GM19467 (cell line): ENCODE data around the gene SSX2IP.

Experiments used
- ATAC-seq: cut with Tn5 transposase; IDR thresholded peaks from one replicate; pipeline ENCODE4 v1.9.1; 2021; ENCODE audit warnings: mild to moderate bottlenecking, moderate library complexity; ENCODE audit not compliant: unreplicated experiment

SSX2IP gene

DNA sequence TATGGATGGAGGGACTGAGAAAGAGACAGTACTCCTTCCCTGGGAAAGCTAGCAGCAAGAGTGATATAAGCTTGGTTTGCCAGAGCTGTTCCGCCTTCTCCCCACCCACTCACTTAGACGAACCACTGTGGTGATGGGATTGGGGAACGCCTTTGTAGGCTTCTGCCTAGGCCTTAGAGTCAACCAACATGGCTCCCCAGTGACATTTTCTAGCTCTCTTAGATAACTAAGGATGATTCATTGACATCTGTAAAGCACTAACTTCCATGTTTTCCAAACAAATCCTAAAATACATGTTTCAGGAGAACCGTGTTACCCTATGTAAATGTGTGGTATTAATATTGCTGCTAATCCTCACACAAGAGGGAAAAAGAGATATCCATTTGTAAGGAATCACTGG, 21.6 kb upstream of the SSX2IP start:
- ATAC-seq, result no peak

DNA sequence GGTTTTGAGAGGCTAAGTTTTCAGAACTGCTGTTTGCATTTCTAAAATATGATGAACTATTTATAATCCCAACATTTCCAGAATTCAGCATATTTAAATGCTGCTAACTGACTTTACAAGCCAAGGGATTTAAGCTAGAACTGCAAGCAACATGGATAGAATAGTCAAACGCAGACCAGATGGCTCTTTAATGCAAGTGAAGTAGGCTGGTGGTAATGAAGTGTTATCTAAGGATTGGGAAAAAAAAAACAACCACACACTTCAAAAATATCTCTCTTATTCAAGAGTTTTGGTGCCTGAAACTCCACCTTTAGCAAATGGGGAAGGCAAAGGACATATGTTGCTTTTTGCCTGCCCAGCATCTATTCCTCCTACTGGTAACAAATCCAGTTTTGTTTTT, 20.9 kb upstream of the SSX2IP start:
- ATAC-seq, result no peak

DNA sequence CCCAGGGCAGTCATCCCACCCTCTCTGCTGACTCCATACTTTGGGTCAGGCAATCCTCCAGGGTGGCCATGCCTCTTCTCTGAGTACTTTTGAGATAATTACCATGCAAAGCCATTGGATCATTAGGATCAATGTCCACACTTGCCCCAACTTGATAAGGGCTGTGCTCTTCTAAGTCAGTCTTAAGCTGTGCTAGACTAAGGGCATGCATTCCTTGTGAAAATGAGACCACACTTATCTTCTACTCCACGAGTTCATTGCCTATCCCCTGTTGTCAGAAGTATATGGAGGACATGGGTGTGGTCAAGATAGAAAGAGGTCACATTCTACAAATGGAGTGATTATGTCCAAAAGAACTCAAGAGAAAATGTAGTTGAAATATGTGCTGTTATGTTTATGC, 18.9 kb upstream of the SSX2IP start:
- no peak for ATAC-seq

DNA sequence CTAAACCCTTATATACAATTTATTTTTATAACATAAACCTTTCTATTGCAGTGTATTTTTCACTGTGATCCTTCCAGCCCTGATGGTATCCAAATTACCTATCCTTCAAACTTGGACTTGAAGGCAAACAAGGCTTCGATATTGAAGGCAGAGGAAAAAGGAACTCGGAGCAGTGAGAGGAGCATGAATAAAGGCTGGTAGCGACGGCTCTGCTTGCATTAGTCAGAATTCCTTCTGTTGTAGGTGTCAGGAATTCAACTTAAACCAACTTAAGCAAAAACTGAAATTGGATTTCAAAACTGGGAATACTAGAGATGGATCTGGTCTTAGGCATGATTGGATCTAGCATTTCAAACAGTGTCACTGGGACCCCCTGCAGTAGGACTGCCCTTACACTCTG, 17.8 kb upstream of the SSX2IP start:
- ATAC-seq, result no peak

DNA sequence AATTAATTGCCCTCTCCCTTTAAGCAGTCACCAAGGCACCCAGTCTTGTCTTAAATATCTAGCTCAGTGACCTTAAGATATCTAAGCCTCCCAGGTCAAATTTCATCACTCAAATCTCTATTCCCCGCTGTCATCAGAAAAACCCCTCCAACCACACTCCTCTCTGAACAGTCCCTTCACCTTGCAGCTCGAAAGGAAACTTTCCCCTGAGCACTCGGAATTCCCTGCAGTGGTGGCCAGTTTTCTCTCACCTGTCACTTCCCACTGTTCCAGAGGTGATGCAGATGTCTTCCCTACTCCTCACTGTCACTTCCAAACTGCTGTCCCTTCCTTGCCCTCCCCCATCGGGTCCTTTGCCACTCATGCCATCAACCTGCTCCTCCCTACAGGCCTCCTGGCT, 15.3 kb upstream of the SSX2IP start:
- no peak for ATAC-seq

DNA sequence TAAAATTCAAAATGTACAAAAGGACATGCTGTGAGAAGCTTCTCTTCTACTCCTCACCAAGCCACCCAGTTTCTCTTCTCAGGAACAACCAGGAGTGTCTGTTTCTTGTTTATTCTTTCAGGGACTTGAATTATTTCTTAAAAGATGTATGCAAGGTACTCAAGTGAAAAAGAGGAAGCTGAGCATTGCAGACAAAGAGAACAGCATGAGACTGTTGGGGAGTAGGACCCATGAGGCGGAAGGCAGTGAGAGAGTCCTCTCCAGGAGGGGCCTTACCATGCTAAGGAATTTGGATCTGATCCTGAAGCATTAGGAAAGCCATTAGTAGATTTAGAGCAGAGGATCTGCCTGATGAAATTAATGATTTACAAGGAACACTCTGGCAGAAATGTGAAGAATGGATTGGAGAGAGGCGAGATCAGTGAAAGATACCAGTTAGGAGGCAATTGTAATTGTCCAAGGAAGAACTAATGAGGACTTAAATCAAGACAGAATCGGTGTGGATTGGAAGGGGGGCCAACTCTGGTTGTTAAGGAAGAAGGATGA, 14.7 kb upstream of the SSX2IP start:
- no peak for ATAC-seq

DNA sequence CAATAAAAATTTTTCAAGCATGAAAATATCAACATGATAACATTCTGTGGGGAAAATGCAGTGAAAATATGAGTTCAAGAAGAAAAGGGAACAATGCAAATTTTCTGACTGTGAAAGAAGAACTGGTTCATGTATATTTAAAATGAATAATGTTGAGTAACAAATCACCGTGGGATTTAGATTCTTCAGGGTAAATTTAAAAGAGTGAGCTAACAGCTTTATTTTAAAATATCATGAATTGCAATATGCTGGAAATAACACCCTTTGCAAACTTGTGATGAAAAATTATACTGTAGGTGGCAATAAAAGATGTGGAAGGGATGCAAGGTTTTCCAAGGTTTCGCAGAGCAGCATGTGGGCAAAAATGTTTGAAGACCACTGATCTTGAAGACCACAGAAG, 13.2 kb upstream of the SSX2IP start:
- no peak for ATAC-seq

DNA sequence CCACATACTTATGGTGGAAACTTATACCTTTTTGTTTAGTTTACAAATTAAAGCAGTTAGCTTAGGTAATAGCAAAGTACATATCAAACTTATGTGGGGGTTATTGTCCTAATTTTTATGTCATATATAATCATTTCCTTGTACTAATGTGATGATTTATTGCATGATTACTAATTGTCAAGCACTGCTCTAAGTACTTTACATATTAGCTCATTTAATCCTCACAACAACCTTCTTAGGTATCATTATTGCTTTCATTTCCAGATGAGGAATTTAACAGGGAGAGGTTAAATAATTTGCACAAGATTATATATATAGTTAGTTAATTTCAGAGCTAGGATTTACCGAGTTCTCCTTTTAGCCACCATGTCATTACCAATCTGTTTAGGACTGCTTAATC, 11.9 kb upstream of the SSX2IP start:
- no peak for ATAC-seq

DNA sequence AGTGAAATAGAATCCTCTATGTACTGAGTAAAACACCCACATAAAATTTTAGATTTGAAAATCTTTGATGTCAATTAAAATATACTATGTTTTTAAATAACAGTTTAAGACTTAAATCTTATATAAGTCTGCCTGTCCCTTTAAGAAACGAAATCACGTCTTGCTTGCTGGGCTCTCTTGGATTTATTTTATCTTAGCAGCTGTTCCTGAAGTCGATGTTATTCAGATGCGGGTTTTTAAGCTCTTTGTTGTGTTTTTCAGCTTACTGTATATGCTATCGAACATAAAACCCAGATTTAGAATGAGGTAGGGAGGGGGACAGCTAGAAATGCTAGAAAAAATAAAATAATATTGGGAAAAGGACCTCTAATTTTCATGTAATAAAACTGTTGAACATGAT, 11.1 kb upstream of the SSX2IP start:
- no peak for ATAC-seq

DNA sequence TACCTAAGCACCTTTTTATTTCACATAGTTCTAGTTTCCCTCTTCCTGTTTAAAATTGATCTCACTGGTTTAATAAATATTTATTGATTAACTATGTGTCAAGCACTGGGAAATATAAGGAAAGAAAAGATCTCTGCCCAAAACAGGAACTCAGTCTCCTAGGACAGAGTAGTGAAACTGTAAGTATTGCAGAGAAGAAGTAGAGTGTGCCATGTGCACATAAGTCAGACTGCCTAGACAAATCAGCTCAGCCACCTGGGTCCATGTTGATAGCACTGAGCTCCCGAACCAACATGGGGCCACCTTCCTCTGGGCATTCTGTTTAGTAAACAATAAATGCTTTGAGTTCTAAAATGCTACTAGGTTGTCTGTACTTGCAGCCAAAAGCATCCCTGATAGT, 9.8 kb upstream of the SSX2IP start:
- ATAC-seq, result peak; percentile 68

DNA sequence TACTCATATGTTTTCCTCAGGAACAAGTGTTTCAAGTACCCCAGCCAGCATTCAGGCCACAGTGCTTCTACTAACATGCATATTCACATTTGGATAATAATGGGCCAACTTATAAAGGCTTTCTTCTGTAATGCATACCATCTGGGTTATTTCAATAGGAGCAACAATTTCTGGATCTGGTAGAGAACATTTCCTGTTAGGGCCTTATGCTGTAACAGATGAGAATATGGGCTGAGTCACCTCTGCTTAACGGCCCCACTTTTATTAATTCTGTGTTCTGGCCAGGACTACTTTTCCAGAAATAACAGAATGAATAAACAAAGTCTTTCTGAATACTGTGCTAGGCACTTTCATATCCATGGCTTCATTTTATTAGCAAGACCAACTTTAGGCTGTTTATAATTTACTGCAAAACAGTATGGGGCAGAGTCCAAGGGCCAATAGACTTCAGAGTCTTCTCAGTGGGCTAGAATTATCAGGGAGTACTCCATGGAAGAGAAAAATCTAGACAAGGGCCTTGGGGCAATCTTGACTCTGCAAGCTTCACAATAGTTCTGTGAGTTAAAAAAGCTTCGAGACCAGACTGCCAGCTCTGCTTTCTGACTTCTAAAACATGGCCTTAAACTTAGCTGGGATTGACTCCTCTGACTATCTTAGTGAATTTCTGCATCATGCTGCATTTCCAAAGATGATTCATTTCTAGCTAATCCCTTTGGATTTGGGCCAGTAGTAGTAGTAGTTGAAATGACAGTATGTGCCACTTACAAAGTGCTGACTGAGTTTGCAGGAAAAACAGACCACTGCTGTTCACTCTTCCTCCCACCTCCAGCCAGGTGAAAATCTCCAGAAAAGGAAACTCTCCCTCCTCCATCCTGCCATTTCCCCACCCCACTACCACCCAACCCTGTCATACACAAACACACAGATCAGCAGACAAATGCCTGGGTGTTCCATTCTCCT, 8.2 kb upstream of the SSX2IP start:
- no peak for ATAC-seq

DNA sequence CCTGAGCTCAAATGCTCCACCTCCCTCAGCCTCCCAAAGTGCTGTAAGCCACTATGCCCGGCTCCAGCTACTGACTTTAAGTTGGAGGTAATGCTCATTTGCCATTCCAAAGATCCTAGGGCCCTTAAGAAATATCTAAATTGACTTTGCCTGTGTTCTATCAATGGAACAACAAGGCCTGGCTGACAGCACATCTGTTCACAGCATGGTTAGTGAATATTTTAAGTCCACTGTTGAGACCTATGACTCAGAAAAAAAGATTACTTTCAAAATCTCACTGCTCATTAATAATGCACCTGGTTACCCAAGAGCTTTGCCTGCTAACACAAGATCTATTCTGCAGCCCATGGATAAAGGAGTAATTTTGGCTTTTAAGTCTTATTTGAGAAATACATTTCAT, 3.5 kb upstream of the SSX2IP start:
- no peak for ATAC-seq

DNA sequence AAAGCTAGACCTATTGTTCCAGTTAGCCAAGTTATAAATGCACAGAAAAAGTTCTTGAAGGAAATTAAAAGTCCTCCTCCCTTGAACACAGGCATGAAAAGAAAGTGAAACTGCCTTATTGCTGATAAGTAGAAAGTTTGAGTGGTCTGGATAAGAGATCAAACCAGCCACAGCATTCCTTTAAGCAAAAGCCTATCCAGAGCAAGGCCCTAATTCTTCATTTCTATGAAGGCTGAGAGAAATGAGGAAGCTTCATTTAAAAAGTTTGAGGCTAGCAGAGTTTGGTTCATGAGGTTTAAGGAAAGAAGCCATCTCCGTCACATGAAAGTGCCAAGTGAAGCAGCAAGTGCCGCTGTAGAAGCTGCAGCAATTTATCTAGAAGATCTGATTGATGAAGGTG, 2.7 kb upstream of the SSX2IP start:
- no peak for ATAC-seq

DNA sequence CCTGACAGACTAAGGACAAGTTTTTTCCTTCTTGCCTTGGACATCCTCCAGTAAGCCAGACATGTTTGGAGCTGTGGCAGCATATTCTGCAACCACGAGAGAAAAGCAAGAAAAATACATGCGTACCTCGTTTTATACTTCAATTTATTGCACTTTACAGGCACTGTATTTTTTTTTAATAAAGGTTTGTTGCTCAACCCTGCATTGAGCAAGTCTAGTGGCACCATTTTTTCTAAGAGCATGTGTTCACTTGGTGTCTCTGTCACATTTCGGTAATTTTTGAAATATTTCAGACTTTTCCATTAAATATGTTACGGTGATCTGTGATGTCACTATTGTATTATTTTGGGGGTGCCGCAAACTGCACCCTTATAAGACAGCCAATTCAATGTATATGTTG, 2.1 kb upstream of the SSX2IP start:
- no peak for ATAC-seq

DNA sequence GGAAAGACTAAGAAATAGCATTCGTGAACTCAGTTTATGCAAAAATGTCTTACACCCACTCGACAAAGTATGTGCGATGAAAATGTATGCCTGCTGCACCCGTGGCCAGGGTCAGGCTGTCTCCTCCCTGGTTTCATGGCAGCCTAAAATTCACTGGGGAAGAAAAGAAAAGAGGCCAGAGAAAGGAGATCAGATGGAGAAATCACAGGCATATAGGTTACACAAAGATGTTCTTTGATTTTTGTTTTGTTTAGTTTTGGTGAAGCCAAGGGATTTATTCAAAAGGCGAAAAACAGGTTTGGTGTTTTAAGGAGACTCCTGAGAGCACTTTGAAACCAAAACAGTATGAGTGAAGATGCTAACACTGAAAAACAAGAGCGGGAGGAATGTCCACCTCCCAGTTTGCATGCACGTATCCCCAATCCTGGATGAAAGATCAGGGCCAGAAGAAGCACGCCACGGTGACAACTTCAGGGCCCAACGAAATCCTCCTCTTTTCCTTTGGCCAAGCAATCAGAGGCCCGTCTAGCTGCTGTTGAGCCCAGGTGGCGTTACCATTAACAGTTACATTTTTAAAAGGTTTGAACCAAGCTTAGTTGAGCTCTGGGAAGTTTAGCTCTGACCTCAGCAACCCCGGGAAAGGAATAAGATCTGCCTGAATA, 992 bp upstream of the SSX2IP start:
- ATAC-seq, result no peak

DNA sequence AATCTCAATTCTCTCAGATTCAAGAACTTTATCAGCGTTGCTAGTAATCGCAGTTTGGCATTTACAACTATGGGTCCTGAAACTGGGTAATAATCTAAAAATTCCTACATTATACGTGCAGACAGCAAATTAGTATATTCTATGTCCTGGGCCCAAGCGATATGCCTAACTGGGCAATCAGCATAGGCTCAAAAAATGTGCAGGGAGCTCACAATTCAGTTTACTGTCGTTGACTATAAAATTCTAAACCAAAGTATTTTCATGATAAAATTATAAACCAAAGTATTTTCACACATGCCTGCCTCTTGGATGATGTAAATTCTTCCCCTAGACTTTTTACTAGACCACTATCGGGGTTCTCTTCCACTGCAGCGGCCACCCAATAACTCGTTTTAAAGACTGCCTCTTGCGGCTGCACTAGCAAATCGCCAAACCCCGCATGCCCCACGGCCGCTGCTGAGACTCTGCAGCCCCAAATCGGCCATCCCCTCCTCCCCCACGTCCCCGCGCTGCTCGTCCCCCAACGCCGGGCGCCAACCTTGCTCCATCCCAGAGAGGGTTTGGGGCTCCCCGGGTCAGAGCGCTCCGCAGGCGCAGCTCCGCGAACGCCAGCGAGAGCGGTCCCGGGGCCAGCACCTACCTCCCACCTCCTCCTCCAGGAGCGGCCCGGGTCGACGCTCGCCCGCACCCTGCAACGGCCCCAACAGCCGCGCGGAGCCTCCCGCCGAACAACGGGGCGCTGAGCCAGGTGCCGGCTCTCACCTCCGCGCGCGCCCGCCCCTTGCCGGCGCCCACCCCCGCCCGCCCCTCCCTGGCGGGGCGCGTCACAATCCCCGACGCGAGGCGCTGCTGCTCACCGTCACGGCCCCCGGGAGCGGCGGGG, 506 bp downstream of the SSX2IP start:
- no peak for ATAC-seq

DNA sequence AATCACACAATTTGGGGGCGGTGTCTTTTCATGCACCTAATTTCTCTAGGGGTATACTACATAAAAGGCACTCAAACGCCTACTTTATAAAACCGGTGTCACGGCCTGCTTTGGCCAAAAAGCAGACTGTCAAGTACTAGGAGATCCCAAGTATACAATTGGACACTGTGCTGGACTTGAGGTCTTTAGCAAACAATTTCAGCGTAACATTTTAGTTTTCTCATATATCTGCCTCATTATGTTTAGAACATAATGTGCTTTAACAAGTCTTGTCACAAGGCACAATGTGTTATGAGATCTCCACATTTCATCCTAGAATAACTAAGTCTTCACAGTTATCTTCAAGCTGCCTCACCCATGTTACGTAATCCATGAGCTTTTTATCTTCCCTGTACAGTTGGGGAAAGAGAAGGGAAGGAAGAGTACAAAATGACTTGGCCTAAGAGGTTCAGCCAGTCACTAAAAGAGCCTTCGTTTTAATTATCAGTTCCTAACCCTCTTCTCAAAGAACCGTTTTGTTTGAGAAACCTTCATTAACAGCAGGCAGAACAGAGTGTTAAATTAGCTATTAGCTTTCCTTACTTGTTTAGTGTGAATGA, 1.7 kb downstream of the SSX2IP start:
- no peak for ATAC-seq

DNA sequence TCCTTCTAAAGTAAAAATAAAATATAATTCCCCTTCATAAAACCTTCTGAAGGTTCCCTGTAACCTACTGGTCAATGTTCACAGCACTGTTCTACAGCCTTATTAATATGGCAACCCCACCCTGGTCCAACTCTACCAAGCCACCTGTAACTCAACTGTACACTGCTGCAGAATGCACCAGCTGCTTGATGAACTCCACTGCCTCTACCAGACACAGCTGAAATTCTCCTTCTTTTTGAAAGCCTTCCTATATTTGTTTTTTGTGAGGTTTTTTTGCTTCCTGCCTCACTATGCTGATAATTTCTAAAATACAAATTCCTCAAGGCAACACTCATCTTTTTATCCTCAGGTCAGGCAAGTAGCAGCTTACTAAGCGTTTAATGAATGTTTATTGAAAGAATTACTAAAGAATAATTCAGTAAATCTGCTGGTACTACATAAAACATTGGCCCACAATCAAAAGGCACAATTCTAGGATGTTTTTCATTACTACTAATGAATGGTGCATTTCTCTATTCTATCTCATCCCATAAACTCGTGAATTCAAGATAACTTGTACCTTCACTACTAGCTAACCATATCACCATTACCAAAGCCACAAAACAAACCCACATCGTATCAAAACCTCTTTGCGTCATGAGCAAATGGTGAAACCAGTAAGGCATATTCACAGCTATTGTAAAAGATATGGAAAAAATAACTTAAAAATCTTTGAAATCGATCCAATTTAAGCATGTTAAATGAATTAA, 2.4 kb downstream of the SSX2IP start:
- ATAC-seq, result no peak

DNA sequence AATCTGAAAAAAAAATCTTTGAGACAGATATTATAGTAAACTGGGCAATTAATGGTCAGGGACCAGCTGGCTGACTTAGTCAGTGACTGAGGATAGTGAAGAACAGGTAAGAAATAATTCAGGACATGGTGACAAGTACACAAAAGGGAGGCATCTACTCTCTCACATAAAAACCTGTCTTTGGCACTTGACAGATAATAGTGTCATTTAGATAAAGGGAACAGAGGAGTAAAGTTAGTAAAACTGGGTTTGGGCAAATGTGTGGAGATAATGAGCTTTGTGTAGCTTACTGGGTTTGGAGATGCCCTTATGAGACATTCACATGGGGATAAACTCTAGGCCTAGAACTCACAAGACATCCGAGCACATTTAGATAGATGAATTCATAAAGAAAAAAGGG, 4.0 kb downstream of the SSX2IP start:
- ATAC-seq, result no peak

DNA sequence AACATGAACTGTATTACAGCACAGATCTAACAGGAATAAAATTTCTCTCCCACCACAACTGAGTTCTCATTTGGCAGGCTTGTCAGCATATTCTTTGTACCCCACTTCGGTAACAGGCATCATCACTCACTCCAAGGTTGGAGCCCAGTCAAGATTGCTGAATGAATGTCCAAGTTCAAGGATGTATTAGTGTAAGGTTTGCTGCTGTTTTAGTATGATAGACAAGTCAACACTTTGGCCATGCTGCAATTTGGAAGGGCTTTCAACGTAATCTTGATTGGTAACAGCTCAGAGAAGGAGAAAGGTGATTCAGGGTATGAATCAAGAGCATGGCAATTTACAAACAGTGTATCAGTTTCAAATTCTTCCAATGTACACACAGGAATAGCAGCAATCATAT, 6.8 kb downstream of the SSX2IP start:
- ATAC-seq, result no peak
